WERI-Rb-1 (cell line): ENCODE data around the gene DYRK2.

Source experiments
- DNase-seq: peaks from one replicate; pipeline ENCODE4 v3.0.0-alpha.2; 2020
- H3K27ac ChIP-seq: fragments of 250-450 bp; sonication (Bioruptor Pico); 2 replicates; pipeline ENCODE4 v1.5.1; 2020; ENCODE audit warnings: mild to moderate bottlenecking, moderate library complexity
- H3K27me3 ChIP-seq: fragments of 250-450 bp; sonication (Bioruptor Pico); 2 replicates; pipeline ENCODE4 v1.5.1; 2021; ENCODE audit warnings: mild to moderate bottlenecking, low read depth, moderate library complexity; ENCODE audit not compliant: insufficient read depth, severe bottlenecking
- H3K36me3 ChIP-seq: fragments of 250-450 bp; sonication (Bioruptor Pico); 2 replicates; pipeline ENCODE4 v1.5.1; 2020; ENCODE audit warnings: mild to moderate bottlenecking, moderate library complexity
- H3K4me3 ChIP-seq: 2 replicates; pipeline ENCODE4 v1.5.1; 2011; ENCODE audit warnings: low read depth, mild to moderate bottlenecking, control low read depth, low read length
- H3K9me3 ChIP-seq: fragments of 250-450 bp; sonication (Bioruptor Pico); 2 replicates; pipeline ENCODE4 v1.5.1; 2021; ENCODE audit warnings: mild to moderate bottlenecking, moderate library complexity; ENCODE audit not compliant: severe bottlenecking
- CTCF ChIP-seq: IDR thresholded peaks from 2 replicates; pipeline ENCODE4 v1.5.1; 2011; ENCODE audit warnings: low read depth, mild to moderate bottlenecking, control low read depth, inconsistent platforms, low read length

Gene DYRK2

GRCh38 chr12:67634303-67634761 is 14.2 kb upstream of the DYRK2 start:
- Histone ChIP-seq H3K27me3 (no peaks in the 10 kb centered on the region), H3K27ac (no peak overlapping the region), H3K4me3 (no peak overlapping the region)

GRCh38 chr12:67637718-67638117 is 10.8 kb upstream of the DYRK2 start:
- TF ChIP-seq CTCF = no peak
- Histone ChIP-seq H3K9me3 (no peaks in the 10 kb centered on the region), H3K4me3 (no peak overlapping the region), H3K36me3 (no peaks in the 10 kb centered on the region), H3K27ac (no peak overlapping the region), H3K27me3 (no peaks in the 10 kb centered on the region)
- no peak for DNase-seq

More at GRCh38 chr12:67634303-67634761, 14.2 kb upstream of the DYRK2 start:
- no peak for TF ChIP-seq CTCF
- no peaks in the 10 kb centered on the region for H3K9me3 ChIP-seq
- DNase-seq = no peak
- H3K36me3 ChIP-seq = no peaks in the 10 kb centered on the region

GRCh38 chr12:67638694-67639093 is 9.9 kb upstream of the DYRK2 start:
- TF ChIP-seq CTCF = no peak
- H3K27ac ChIP-seq = no peak overlapping the region
- H3K9me3 ChIP-seq = no peaks in the 10 kb centered on the region
- no peak for DNase-seq
- H3K27me3 ChIP-seq = no peaks in the 10 kb centered on the region
- H3K4me3 ChIP-seq = no peak overlapping the region
- H3K36me3 ChIP-seq = no peaks in the 10 kb centered on the region

GRCh38 chr12:67640863-67641262 is 7.7 kb upstream of the DYRK2 start:
- Histone ChIP-seq H3K36me3 (no peaks in the 10 kb centered on the region), H3K27ac (no peak overlapping the region), H3K9me3 (no peaks in the 10 kb centered on the region), H3K27me3 (no peaks in the 10 kb centered on the region), H3K4me3 (no peak overlapping the region)
- TF ChIP-seq CTCF = no peak
- DNase-seq = no peak

GRCh38 chr12:67645126-67645525 is 3.4 kb upstream of the DYRK2 start:
- Histone ChIP-seq H3K27me3 (no peaks in the 10 kb centered on the region), H3K4me3 (no peak overlapping the region), H3K36me3 (no peaks in the 10 kb centered on the region; the same call in 1 of the 2 replicates), H3K9me3 (no peaks in the 10 kb centered on the region), H3K27ac (no peak overlapping the region)
- no peak for TF ChIP-seq CTCF
- no peak for DNase-seq

- H3K9me3 ChIP-seq = no peaks in the 10 kb centered on the region
- no peak overlapping the region for H3K4me3 ChIP-seq
- H3K36me3 ChIP-seq = peaks cover 1% of the 10 kb centered on the region; the same call in 1 of the 2 replicates
- no peak for TF ChIP-seq CTCF
- no peak overlapping the region for H3K27ac ChIP-seq
- no peak for DNase-seq
- no peaks in the 10 kb centered on the region for H3K27me3 ChIP-seq
These were observed 2.9 kb upstream of the DYRK2 start for GRCh38 chr12:67645601-67646000.
